Left hindlimb (tissue), 1 donor: Measurements from ENCODE around the gene CCDC6.
"Not testable (repeated sequence)": the region's sequence is repeated elsewhere in the genome, so short reads cannot be mapped to it uniquely, and the experiment has no call there.

Source experiments
- DNase-seq: peaks from one replicate; pipeline ENCODE4 v3.0.0-alpha.2; 2018

Gene CCDC6

DNA sequence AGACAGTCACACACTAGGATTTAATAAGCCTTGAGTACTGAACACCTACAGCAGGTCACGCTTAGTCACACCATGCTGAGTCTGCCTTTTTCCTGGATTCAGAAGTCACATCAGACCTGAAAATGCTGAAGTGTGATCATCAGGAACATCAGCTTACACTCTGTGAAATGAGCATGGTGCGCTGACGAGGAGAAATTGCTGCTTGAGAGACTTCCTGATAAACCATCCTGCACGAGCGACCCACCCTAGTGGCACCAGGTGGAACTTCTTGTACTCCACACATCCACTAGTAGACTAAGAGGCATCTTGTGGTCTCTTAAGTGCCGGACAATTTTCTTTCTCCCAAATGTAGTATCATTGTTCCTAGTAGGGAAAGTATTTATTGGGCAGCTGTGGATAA is 101.3 kb downstream of the CCDC6 start:
- no peak for DNase-seq

DNA sequence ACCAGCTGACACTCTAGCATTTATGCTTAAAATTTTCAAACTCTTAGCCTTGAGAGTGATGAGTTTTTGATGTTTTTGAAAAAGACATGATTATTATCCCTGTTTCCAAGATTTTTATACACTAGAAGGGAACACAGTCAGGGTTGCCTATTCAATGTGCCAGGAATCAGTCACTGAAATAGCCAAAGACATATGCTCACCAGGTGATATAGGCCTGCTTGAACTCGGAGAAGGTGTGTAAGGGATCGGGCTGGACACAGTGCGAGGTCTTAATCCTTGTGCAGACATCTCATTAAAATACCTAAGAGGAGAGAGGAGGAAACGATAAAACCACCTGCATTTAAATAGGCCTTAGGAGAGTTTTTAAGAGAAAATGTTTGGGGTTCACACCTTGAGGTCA is 102.1 kb downstream of the CCDC6 start:
- DNase-seq: no peak

DNA sequence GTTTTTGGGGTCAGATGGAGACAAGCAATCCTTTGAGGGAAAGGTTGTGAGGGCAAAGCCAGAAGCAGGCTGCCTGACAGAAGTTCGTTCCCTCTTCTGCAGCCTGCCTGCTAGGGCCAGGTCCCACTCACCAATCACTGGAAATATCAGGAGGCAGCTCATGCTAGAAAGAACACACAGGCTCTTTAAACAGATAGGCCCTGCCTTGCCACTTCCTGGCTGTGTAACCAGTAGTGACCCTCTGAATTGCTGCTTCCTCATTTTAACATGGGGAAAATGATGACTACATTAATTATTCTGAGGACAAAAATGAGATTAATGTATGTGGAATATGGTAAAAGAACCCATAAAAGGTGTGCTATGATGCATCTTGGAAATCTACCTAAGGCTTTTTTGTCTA is 102.6 kb downstream of the CCDC6 start:
- DNase-seq: no peak

DNA sequence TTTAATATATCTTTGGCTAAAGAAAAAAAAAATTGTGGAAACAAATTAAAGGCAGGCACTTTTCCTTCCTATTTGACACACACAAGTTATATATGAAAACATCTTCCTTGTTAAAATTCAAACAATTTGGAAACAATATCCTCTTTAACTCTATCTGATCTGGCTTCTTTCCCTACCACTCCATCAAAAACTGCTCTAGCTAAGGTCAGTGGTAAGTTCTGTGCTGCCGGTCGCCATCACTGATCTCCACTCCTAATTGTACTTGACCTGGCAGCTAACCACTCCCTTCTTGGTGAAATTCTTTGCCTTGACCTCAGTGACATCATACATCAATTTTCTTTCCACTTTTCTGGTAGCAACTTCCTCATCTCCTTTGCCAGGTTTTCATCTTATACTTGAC is 105.2 kb downstream of the CCDC6 start:
- no peak for DNase-seq

DNA sequence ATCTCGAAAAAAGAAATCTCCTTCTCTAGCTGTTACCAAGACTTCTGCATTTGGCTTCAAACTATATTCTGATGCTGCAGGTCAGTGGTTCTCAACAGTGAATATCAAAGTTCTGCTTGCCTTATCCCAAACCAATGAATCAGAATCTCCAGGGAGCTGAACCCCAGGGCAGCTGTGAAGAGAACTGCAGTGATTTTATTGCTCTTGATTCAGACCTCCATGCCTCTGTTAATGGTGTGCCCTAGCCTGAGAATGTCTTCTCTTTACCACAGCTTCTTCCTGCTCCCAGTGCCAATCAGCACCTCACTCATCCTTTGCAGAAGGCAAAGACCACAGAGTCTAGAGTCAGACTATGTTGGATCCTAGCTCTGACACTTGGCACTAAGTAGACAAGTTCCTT is 106.9 kb downstream of the CCDC6 start:
- no peak for DNase-seq

DNA sequence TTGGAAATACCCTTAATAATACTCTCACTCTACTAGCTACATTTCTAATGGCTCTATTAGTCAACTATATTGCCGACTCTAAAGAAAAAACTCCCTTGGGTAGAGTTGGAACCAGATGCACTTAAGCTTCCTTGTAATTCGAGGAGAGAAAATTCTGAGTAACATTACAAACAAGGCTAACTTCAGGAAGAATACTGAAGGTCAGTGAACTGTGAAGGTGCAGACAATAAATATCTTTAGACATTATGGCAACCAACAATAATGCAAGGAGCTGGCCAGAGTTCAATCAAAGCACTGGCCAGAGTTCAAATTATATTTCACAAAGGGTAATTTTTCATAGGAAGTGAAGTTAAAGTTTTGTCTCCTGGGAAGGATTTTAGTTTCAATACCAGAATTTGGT is 112.4 kb downstream of the CCDC6 start:
- no peak for DNase-seq

- no peak for DNase-seq
Observed at GRCh38 chr10:59792812-59793211, 113.5 kb downstream of the CCDC6 start.

DNA sequence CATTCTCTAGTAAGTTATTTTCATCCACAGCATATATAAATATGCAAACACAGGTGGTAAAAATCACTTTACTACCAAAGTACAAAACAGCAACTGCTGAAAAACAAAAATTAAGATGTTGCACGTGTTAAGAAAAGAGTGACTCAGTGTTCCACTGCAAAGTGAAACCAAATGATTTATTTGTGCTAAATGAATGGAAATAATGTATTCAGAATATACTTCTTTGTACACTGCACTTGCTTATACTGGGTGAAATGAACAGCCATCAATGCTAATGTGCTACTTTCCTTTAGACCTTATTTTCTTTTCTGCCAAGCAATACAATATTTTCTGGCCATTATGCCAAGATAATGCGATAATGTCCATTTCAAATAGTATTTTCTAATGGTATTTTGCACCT is 114.8 kb downstream of the CCDC6 start:
- no peak for DNase-seq

DNA sequence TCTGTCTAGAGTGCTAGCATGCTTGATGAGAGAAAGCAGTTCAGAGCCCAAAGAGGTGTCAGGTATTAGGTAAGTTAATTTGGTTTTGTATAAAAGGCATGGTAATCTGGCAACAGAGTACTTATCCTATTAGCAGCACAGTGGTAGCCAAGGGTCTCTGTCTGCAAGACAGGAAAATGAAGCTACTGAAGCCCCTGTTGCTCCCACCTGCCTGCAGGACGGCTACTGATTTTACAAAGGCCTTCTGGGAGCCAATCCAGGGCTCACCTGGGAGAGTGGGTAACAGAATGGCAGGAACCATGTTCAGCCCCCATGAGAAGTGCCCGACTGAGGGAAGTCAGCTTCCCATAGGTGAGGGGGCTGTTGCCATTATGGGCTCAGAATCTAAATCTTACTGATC is 116.3 kb downstream of the CCDC6 start:
- DNase-seq: not testable (repeated sequence)

GRCh38 chr10:59788914-59789313 is 117.4 kb downstream of the CCDC6 start:
- DNase-seq: not testable (repeated sequence)

GRCh38 chr10:59787032-59787431 is 119.3 kb downstream of the CCDC6 start:
- not testable (repeated sequence) for DNase-seq

DNA sequence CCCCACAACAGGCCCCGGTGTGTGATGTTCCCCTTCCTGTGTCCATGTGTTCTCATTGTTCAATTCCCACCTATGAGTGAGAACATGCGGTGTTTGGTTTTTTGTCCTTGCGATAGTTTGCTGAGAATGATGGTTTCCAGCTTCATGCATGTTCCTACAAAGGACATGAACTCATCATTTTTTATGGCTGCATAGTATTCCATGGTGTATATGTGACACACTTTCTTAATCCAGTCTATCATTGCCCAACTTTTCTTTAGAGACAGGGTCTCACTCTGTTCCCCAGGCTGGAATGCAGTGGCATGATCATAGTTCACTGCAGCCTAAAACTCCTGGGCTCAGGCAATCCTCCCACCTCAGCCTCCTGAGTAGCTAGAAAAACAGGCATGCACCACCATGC is 120.9 kb downstream of the CCDC6 start:
- not testable (repeated sequence) for DNase-seq

- no peak for DNase-seq
Observed at GRCh38 chr10:59781511-59781910, 124.8 kb downstream of the CCDC6 start.

DNA sequence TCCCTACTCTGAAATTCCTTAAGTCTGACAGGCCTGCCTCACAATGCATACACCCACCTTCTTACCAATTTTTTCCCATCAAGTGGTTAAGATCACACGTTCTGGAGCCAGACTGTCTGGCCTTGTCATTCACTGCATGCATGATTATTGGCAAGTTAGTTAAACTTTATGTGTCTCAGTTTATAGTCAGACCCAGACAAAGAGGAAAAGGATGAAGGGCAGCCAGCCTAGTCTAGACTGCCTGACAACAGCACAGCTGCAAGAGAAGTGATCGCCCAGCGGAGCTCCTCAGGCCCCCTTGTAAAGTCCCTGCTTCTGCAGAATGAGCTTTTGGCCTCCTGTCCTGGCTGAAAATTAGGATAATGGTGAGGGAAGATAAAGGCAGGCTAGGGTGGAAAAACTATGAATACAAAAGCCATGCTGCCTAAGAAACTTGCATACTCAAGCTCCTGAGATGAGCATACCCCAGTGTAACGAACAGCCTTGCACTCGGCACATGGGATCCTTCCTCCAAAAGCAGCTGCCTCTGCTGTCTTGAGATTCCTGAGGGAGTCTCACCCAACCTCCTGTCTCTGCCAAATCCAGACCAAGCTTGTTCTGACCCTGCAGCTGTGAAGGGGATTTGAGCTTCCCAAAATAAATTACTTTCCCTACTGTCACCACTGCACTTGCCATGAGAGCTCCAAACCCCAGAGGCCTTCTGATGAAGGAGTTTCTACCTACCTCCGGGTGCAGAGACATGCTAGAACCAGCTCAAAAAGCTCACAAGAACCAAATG is 126.4 kb downstream of the CCDC6 start:
- peak; percentile 64 for DNase-seq

- no peak for DNase-seq
Observed at GRCh38 chr10:59774451-59774850, 131.9 kb downstream of the CCDC6 start.

GRCh38 chr10:59773088-59773487 is 133.3 kb downstream of the CCDC6 start:
- no peak for DNase-seq

DNA sequence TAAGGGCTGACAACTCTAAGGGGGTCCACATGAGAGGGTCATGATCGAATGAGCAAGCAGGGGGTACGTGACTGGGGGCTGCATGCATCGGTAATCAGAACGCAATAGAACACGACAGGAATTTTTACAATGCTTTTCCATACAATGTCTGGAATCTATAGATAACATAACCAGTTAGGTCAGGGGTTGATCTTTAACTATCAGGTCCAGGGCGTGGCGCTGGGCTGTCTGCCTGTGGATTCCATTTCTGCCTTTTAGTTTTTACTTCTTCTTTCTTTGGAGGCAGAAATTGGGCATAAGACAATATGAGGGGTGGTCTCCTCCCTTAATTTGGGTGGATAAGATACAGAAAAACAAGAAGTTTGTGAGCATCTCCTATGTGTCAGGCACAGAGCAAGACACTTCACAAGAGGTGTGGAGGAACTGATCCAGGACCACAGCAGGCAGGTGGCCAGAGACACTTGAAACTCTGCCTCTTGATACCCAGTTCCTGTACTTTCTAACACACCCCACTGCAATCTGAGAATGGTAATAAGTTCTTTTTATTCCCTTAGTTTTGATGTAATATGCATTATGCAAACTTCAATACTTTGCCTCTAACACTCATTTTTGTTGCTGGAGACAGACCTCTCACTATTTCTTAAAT is 135.1 kb downstream of the CCDC6 start:
- no peak for DNase-seq

- no peak for DNase-seq
Observed at GRCh38 chr10:59770689-59771088, 135.7 kb downstream of the CCDC6 start.

GRCh38 chr10:59762505-59762904 is 143.9 kb downstream of the CCDC6 start:
- DNase-seq: no peak

GRCh38 chr10:59757966-59758365 is 148.4 kb downstream of the CCDC6 start:
- DNase-seq: no peak

- no peak for DNase-seq
Observed at GRCh38 chr10:59754951-59755350, 151.4 kb downstream of the CCDC6 start.

DNA sequence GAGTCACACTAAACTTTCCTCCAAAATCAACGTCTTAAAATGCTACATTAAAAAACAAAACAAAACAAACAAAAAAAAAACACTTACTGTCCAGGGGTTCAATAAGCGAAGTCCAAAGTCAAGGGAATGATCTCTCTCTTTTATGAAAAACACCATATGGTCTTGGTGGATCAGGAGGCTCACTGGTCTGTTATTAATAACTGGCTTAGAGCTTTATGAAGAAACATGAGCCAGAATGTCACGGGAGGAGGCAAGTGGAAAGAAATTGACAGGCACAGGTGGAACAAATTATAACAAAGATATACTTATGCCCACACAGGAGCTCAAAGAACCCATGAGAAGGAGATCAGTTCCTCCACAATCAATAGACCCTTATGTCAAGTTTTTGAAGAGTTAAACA is 153.1 kb downstream of the CCDC6 start, which contains the start of gene MRLN:
MRLN (minus strand) TSS at position 189 of the 400 bp plus-strand sequence.
- DNase-seq: no peak

DNA sequence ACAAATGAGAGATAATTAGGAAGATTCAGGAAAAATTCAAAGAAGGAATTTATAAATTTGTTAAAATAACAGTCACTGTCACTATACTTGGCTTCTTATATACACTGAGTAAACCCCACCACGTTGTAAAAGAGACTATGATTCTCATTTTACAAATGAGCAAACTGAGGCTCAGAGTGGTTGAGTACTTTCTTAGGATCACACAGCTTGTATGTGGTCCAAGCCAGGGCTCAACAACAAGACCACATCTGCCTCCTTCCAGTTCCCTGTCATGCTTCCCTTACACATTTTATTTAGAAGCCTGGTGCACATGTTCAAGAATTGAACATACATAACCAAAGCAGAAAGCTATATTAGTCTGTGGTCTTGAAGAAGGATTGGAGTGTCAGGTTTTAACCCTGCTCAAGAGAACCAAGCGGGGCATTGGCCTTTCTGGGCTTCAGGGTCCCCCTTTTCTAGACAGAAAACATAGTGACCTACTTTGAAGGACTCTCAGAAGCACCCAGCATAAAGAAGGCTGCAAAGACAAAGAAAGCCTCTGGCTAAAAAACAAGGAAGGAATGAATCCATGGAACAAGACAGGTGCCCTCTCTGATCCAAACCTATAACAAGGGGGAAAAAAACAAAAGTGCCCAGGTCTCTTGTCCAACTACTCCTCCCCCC is 153.9 kb downstream of the CCDC6 start:
- DNase-seq: no peak
